ENCODE measurements around the gene RPL13A. TPM values are rescaled to one million over a fixed set of nuclear protein-coding genes. Genes with fewer than 3 reads are reported as not detected.

The RPL13A gene
- total and polyA plus RNA-seq, 9 of the 15 experiments (the other 6 are each of a cell fraction or from before 2014, with no cell fraction given): 1,744 to 5,482 (median 2,949) TPM

DNA sequence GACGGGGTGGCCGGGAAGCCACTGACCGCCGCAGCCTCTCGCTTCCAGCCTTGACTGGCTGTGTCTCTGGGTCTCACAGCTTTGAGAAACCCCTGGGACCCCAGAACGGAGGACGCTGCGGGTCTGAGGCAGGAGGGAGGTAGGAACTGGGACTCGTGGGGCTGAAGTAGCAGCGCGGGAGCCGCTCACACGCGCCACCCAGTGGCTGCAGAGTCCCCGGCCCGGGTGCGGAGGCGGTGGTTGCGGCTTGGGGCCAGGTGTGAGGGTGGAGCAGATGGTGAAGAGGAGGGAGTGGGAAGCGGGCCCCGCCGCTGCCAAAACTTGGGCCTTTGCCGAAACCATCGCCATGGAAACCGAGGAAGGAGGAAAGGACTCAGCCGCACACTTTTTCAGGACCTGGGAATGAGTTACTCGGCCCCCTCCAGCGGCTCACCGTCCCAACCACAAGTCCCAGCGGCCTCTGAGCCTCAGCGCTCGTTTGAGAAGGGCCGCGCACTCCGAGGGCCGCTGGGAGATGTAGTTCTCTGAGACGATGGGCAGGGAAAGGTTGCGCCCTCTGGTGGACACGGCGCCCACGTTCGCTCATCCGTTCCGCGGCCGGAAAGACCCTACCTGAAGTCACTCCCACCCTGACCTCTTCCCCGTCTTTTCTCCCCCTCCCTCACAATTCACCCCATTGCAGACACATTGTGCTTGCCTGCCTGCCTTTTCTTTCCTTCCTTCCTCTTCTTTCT, 43.9 kb upstream of the RPL13A start (continued):
- TF ChIP-seq, protein P1, sequence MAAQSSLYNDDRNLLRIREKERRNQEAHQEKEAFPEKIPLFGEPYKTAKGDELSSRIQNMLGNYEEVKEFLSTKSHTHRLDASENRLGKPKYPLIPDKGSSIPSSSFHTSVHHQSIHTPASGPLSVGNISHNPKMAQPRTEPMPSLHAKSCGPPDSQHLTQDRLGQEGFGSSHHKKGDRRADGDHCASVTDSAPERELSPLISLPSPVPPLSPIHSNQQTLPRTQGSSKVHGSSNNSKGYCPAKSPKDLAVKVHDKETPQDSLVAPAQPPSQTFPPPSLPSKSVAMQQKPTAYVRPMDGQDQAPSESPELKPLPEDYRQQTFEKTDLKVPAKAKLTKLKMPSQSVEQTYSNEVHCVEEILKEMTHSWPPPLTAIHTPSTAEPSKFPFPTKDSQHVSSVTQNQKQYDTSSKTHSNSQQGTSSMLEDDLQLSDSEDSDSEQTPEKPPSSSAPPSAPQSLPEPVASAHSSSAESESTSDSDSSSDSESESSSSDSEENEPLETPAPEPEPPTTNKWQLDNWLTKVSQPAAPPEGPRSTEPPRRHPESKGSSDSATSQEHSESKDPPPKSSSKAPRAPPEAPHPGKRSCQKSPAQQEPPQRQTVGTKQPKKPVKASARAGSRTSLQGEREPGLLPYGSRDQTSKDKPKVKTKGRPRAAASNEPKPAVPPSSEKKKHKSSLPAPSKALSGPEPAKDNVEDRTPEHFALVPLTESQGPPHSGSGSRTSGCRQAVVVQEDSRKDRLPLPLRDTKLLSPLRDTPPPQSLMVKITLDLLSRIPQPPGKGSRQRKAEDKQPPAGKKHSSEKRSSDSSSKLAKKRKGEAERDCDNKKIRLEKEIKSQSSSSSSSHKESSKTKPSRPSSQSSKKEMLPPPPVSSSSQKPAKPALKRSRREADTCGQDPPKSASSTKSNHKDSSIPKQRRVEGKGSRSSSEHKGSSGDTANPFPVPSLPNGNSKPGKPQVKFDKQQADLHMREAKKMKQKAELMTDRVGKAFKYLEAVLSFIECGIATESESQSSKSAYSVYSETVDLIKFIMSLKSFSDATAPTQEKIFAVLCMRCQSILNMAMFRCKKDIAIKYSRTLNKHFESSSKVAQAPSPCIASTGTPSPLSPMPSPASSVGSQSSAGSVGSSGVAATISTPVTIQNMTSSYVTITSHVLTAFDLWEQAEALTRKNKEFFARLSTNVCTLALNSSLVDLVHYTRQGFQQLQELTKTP (IDR thresholded peaks at IDR 0.05; ENCODE audit: low read depth in 1 of 2, partially characterized antibody in 2 of 2): peak; percentile 90 to 100
- peak; percentile 31; the same call in 1 of the 2 replicates for TF ChIP-seq SMARCA4 (IDR thresholded peaks at IDR 0.05)
- peak; percentile 18; the same call in 1 of the 2 replicates for TF ChIP-seq SMARCE1 (IDR thresholded peaks at IDR 0.05)
- no peak for TF ChIP-seq TRIM24 (IDR thresholded peaks at IDR 0.05)
- TF ChIP-seq, protein P2, sequence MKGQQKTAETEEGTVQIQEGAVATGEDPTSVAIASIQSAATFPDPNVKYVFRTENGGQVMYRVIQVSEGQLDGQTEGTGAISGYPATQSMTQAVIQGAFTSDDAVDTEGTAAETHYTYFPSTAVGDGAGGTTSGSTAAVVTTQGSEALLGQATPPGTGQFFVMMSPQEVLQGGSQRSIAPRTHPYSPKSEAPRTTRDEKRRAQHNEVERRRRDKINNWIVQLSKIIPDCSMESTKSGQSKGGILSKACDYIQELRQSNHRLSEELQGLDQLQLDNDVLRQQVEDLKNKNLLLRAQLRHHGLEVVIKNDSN (CRISPR knock-in tag; IDR thresholded peaks at IDR 0.05): no peak
- no peak for TF ChIP-seq TEAD4 (IDR thresholded peaks at IDR 0.05; ENCODE audit: low read length)
- no peak for TF ChIP-seq TEAD4 (CRISPR knock-in tag; IDR thresholded peaks at IDR 0.05; ENCODE audit: borderline replicate concordance)
- TF ChIP-seq MCM5 (IDR thresholded peaks at IDR 0.05; ENCODE audit: low read depth): no peak
- peak; percentile 8; the same call in 1 of the 2 replicates for TF ChIP-seq KDM2B (CRISPR knock-in tag; IDR thresholded peaks at IDR 0.05)
- TF ChIP-seq NRF1 (conservative IDR thresholded peaks at IDR 0.05 in 1 of 2, IDR thresholded peaks at IDR 0.05 in 1 of 2): peak; percentile 52 to 63; a peak in 3 of 4 replicates
- TF ChIP-seq, protein P3, sequence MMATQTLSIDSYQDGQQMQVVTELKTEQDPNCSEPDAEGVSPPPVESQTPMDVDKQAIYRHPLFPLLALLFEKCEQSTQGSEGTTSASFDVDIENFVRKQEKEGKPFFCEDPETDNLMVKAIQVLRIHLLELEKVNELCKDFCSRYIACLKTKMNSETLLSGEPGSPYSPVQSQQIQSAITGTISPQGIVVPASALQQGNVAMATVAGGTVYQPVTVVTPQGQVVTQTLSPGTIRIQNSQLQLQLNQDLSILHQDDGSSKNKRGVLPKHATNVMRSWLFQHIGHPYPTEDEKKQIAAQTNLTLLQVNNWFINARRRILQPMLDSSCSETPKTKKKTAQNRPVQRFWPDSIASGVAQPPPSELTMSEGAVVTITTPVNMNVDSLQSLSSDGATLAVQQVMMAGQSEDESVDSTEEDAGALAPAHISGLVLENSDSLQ (IDR thresholded peaks at IDR 0.05): no peak
- no peak for TF ChIP-seq ZNF140 (CRISPR knock-in tag; IDR thresholded peaks at IDR 0.05)
- TF ChIP-seq, protein P4, sequence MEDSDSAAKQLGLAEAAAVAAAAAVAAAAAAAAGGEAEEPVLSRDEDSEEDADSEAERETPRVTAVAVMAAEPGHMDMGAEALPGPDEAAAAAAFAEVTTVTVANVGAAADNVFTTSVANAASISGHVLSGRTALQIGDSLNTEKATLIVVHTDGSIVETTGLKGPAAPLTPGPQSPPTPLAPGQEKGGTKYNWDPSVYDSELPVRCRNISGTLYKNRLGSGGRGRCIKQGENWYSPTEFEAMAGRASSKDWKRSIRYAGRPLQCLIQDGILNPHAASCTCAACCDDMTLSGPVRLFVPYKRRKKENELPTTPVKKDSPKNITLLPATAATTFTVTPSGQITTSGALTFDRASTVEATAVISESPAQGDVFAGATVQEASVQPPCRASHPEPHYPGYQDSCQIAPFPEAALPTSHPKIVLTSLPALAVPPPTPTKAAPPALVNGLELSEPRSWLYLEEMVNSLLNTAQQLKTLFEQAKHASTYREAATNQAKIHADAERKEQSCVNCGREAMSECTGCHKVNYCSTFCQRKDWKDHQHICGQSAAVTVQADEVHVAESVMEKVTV (CRISPR knock-in tag; IDR thresholded peaks at IDR 0.05): peak; percentile 46; the same call in 1 of the 2 replicates
- no peak for TF ChIP-seq FOXA1 (IDR thresholded peaks at IDR 0.05; ENCODE audit: borderline replicate concordance)
- peak in 1 of 2 experiments; percentile 61; a peak in 1 of 4 replicates for TF ChIP-seq KDM4B (IDR thresholded peaks at IDR 0.05; ENCODE audit: borderline replicate concordance in 2 of 2, low read depth in 1 of 2)
- peak; percentile 80 for TF ChIP-seq SMC3 (conservative IDR thresholded peaks at IDR 0.05; ENCODE audit: insufficient read depth, low read depth, low read length)
- TF ChIP-seq HCFC1 (IDR thresholded peaks at IDR 0.05; ENCODE audit: low read depth, low read length): peak; percentile 99
- no peak for TF ChIP-seq POLR2B (IDR thresholded peaks at IDR 0.05; ENCODE audit: low read depth, partially characterized antibody)
- TF ChIP-seq LARP7 (IDR thresholded peaks at IDR 0.05): no peak
- TF ChIP-seq ZNF830 (CRISPR knock-in tag; IDR thresholded peaks at IDR 0.05): 0 out of 2 replicates have a peak, but pooled peaks have one; percentile 2
- peak; percentile 86; the same call in 1 of the 2 replicates for TF ChIP-seq CBFB (CRISPR knock-in tag; IDR thresholded peaks at IDR 0.05)
- TF ChIP-seq ZNF224 (CRISPR knock-in tag; IDR thresholded peaks at IDR 0.05): no peak
